GM19099 (cell line): ENCODE measurements around the gene MEGF10.

Experiments
- POLR2A ChIP-seq: IDR thresholded peaks from 3 replicates; pipeline ENCODE4 v1.6.1; 2011; ENCODE audit warnings: low read depth; ENCODE audit not compliant: insufficient read length; ENCODE audit errors: extremely low read depth

The MEGF10 gene

GRCh38 chr5:127472700-127473099 is 182.1 kb downstream of the MEGF10 start:
- no peak for TF ChIP-seq POLR2A

GRCh38 chr5:127486471-127486870 is 195.9 kb downstream of the MEGF10 start:
- TF ChIP-seq POLR2A = no peak

- no peak for TF ChIP-seq POLR2A
These were observed 202.5 kb downstream of the MEGF10 start for GRCh38 chr5:127492854-127493738.

GRCh38 chr5:127498548-127498947 is 208.0 kb downstream of the MEGF10 start:
- TF ChIP-seq POLR2A = no peak

GRCh38 chr5:127505905-127506304 is 215.3 kb downstream of the MEGF10 start:
- no peak for TF ChIP-seq POLR2A

GRCh38 chr5:127506616-127507015 is 216.0 kb downstream of the MEGF10 start:
- no peak for TF ChIP-seq POLR2A

- TF ChIP-seq POLR2A = no peak
These were observed 218.2 kb downstream of the MEGF10 start for GRCh38 chr5:127508644-127509373.
